Measurements from ENCODE around the gene MRC1. TPM values are rescaled to one million over a fixed set of nuclear protein-coding genes. Genes with fewer than 3 reads are reported as not detected.
"Not testable (repeated sequence)": the region's sequence is repeated elsewhere in the genome, so short reads cannot be mapped to it uniquely, and the experiment has no call there.

The MRC1 gene
- total RNA-seq, 1 donor from 2014 or later: not detected

DNA sequence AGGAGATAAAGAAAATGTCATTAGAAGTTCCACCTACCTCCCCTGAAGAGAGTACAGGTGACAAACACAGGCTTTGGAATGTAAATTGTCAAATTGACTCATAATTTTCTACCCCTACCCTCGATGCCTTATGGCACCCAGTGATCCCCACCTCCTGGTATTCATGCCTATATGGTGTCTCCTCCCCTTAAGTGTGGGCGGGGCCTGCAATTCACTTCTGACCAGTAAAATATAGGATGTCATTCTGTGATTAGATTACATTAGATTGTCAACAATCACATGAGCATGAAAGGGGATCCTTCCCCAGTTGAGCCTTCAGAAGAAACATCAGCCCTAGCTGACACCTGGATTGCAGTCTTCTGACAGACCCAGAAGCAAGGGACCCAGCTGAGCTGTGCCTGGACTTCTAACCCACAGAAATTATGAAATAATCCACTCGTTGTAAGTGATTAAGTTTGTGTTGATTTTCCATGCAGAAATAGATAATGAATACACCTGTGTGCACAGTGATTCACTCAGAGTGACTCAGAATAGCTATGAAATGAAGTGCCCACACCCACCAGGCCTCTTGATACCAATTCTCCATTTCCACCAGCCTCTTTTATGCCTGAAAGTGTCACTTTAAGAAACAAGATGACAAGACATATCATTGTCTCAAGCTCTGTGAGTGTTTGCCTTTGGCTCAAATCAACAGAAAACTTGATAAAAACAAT lies 134.0 kb downstream of the MRC1 start:
- peaks cover 1% of the 10 kb centered on the region for H3K27me3 Mint-ChIP-seq (ENCODE audit: insufficient read depth)
- no peak overlapping the region for H3K27ac Mint-ChIP-seq
- H3K36me3 Mint-ChIP-seq (ENCODE audit: low read depth): no peaks in the 10 kb centered on the region
- H3K4me1 Mint-ChIP-seq (ENCODE audit: low read depth): no peaks in the 10 kb centered on the region
- intact Hi-C loops (cut with micrococcal nuclease): no loop called here
- no peaks in the 10 kb centered on the region for H3K9me3 Mint-ChIP-seq
- no peak overlapping the region for H3K4me3 Mint-ChIP-seq
- DNase-seq (ENCODE audit: low spot score): no peak

DNA sequence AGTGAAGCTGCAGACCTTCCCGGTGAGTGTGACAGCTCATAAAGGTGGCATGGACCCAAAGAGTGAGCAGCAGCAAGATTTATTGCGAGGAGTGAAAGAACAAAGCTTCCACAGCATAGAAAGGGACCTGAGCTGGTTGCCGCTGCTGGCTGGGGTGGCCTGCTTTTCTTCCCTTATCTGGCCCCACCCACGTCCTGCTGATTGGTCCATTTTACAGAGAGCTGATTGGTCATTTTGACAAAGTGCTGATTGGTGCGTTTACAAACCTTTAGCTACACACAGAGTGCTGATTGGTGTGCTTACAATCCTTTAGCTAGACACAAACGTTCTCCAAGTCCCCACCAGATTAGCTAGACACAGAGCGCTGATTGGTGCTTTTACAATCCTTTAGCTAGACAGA lies 141.1 kb downstream of the MRC1 start:
- H3K36me3 Mint-ChIP-seq (ENCODE audit: low read depth); H3K4me3 Mint-ChIP-seq; H3K27me3 Mint-ChIP-seq (ENCODE audit: insufficient read depth); H3K4me1 Mint-ChIP-seq (ENCODE audit: low read depth); H3K9me3 Mint-ChIP-seq; DNase-seq (ENCODE audit: low spot score); intact Hi-C loops (cut with micrococcal nuclease); H3K27ac Mint-ChIP-seq: not testable (repeated sequence)

- intact Hi-C loops (cut with micrococcal nuclease): no loop called here
- Mint-ChIP-seq H3K27me3 (ENCODE audit: insufficient read depth) (no peaks in the 10 kb centered on the region), H3K4me1 (ENCODE audit: low read depth) (no peaks in the 10 kb centered on the region), H3K27ac (no peak overlapping the region), H3K36me3 (ENCODE audit: low read depth) (no peaks in the 10 kb centered on the region), H3K9me3 (peaks cover 8% of the 10 kb centered on the region), H3K4me3 (no peak overlapping the region)
- DNase-seq (ENCODE audit: low spot score): no peak
These were observed 141.6 kb downstream of the MRC1 start for GRCh38 chr10:17950726-17951125.

- H3K27ac Mint-ChIP-seq: no peak within 1 kb of the TSS
- no peaks in the 10 kb centered on the region for H3K36me3 Mint-ChIP-seq (ENCODE audit: low read depth)
- intact Hi-C loops (cut with micrococcal nuclease): no loop called here
- no peak for DNase-seq (ENCODE audit: low spot score)
- H3K27me3 Mint-ChIP-seq (ENCODE audit: insufficient read depth): no peaks in the 10 kb centered on the region
- H3K4me3 Mint-ChIP-seq: no peak within 1 kb of the TSS
- H3K4me1 Mint-ChIP-seq (ENCODE audit: low read depth): no peaks in the 10 kb centered on the region
- peaks cover 8% of the 10 kb centered on the region for H3K9me3 Mint-ChIP-seq
These were observed 142.8 kb downstream of the MRC1 start, which contains the start of gene SLC39A12 for GRCh38 chr10:17951868-17952371. TSS of gene SLC39A12 (plus strand) at chr10:17951918. CDS start at chr10:17953277, 1,359 bp downstream.

GRCh38 chr10:17954372-17954771 lies 145.2 kb downstream of the MRC1 start:
- intact Hi-C loops (cut with micrococcal nuclease); H3K27ac Mint-ChIP-seq; H3K4me1 Mint-ChIP-seq (ENCODE audit: low read depth); DNase-seq (ENCODE audit: low spot score); H3K4me3 Mint-ChIP-seq; H3K36me3 Mint-ChIP-seq (ENCODE audit: low read depth); H3K27me3 Mint-ChIP-seq (ENCODE audit: insufficient read depth): not testable (repeated sequence)
- H3K9me3 Mint-ChIP-seq: peaks cover 15% of the 10 kb centered on the region

GRCh38 chr10:17954861-17955260 lies 145.7 kb downstream of the MRC1 start:
- intact Hi-C loops (cut with micrococcal nuclease): no loop called here
- no peaks in the 10 kb centered on the region for H3K27me3 Mint-ChIP-seq (ENCODE audit: insufficient read depth)
- peaks cover 18% of the 10 kb centered on the region for H3K9me3 Mint-ChIP-seq
- no peaks in the 10 kb centered on the region for H3K4me1 Mint-ChIP-seq (ENCODE audit: low read depth)
- H3K27ac Mint-ChIP-seq: no peak overlapping the region
- no peaks in the 10 kb centered on the region for H3K36me3 Mint-ChIP-seq (ENCODE audit: low read depth)
- no peak for DNase-seq (ENCODE audit: low spot score)
- H3K4me3 Mint-ChIP-seq: no peak overlapping the region

- Mint-ChIP-seq H3K4me3 (no peak overlapping the region), H3K36me3 (ENCODE audit: low read depth) (no peaks in the 10 kb centered on the region), H3K4me1 (ENCODE audit: low read depth) (no peaks in the 10 kb centered on the region), H3K27me3 (ENCODE audit: insufficient read depth) (no peaks in the 10 kb centered on the region), H3K9me3 (peaks cover 15% of the 10 kb centered on the region), H3K27ac (no peak overlapping the region)
- intact Hi-C loops (cut with micrococcal nuclease): no loop called here
- no peak for DNase-seq (ENCODE audit: low spot score)
These were observed 148.9 kb downstream of the MRC1 start for GRCh38 chr10:17958049-17958448.

DNA sequence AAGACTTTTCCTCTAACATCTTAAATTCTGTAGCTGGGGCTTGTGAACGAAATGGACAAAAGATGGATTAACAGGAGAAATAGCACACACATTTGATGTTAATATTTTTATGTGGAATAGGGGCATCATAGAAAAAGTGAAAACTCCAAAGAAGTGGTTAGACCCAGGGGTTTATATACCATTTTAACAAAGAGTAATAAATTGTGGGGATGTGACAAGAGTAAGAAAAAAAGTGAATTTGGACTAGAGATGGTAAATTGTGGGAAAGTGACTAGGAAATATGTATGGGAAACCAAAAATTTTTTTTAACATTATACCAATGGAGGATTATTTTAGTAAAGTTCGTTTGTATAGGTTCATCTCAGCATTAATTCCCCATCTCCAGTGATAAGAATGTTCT lies 150.7 kb downstream of the MRC1 start:
- Mint-ChIP-seq H3K4me1 (ENCODE audit: low read depth) (no peaks in the 10 kb centered on the region), H3K36me3 (ENCODE audit: low read depth) (no peaks in the 10 kb centered on the region), H3K27ac (no peak overlapping the region), H3K27me3 (ENCODE audit: insufficient read depth) (no peaks in the 10 kb centered on the region), H3K4me3 (no peak overlapping the region), H3K9me3 (peaks cover 15% of the 10 kb centered on the region)
- intact Hi-C loops (cut with micrococcal nuclease): no loop called here
- no peak for DNase-seq (ENCODE audit: low spot score)

Other genes with a start within 250 kb of the MRC1 start
- gene HACD1, start 192.0 kb upstream of the MRC1 start, total RNA-seq: 0.80 and 1.5 TPM in 2 replicates
- gene STAM, start 165.2 kb upstream of the MRC1 start, total RNA-seq: 23.3 and 26.8 TPM in 2 replicates
- gene TMEM236, start 57.1 kb upstream of the MRC1 start, total RNA-seq: 0.05 TPM in 1 of 2 replicates, not detected in the other
- not detected in 2 replicates for gene SLC39A12, start 142.6 kb downstream of the MRC1 start, total RNA-seq